H1 (cell line): Measurements from ENCODE around the gene ST14.

Experiments used
- ATF3 ChIP-seq: IDR thresholded peaks from 2 replicates; pipeline ENCODE4 v1.6.1; 2011; ENCODE audit warnings: low read depth, mild to moderate bottlenecking, low read length; ENCODE audit not compliant: insufficient read depth
- CTCF ChIP-seq, 3 experiments: IDR thresholded peaks; 1 replicate in 2 of 3; 2 replicates in 1 of 3; pipeline versions ENCODE4 v1.5.1 to v1.6.1; 2011; ENCODE audit warnings: low read length in 3 of 3, mild to moderate bottlenecking in 3 of 3, inconsistent platforms in 2 of 3, low read depth in 1 of 3, moderate library complexity in 1 of 3; ENCODE audit not compliant: insufficient read depth in 1 of 3; ENCODE audit errors: control extremely low read depth in 1 of 3
- EZH2 ChIP-seq: fragments of 200-600 bp; sonication (generic); IDR thresholded peaks from 2 replicates; pipeline ENCODE4 v1.7.1; 2012; ENCODE audit warnings: low read depth, mild to moderate bottlenecking, moderate library complexity, low read length, inconsistent platforms; ENCODE audit not compliant: severe bottlenecking
- GTF2F1 ChIP-seq: IDR thresholded peaks from 2 replicates; pipeline ENCODE4 v1.6.1; 2012; ENCODE audit warnings: low read depth, low read length, improper control_type of control experiment, borderline replicate concordance
- JUN ChIP-seq: IDR thresholded peaks from 2 replicates; pipeline ENCODE4 v1.6.1; 2011; ENCODE audit warnings: low read depth, mild to moderate bottlenecking, improper control_type of control experiment, low read length
- POLR2AphosphoS5 ChIP-seq: IDR thresholded peaks from 2 replicates; pipeline ENCODE4 v1.6.1; 2011; ENCODE audit warnings: low read depth, low read length
- RFX5 ChIP-seq: IDR thresholded peaks from 2 replicates; pipeline ENCODE4 v1.6.1; 2011; ENCODE audit warnings: low read depth, low read length, improper control_type of control experiment, borderline replicate concordance
- TEAD4 ChIP-seq: IDR thresholded peaks from 2 replicates; pipeline ENCODE4 v1.6.1; 2012; ENCODE audit warnings: low read depth, low read length, inconsistent platforms, mixed read lengths
- YY1 ChIP-seq: IDR thresholded peaks from 2 replicates; pipeline ENCODE4 v1.6.1; 2011; ENCODE audit warnings: low read depth, mild to moderate bottlenecking, low read length

DNA sequence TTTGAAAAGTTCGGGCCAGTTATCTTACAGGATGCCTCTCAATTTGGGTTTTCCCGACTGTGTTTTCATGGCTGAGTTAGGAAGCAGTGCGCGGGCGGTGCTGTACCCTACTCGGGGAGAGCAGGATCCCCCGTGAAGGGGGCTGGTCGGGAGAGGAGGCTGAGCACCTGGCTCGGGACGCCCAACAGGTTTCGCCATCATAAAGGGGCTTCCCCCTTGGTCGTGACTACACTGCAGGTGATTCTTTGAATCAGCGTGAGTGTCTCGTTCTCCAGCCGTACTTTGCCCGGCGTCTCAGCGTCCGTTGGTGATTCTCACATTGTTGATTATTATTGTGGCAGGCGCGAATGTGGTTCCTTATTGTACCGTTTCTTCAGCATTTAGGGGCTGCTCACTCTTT, 46.6 kb downstream of the ST14 start:
- TF ChIP-seq POLR2AphosphoS5 (no peak), RFX5 (no peak), JUN (no peak), YY1 (no peak), TEAD4 (no peak), GTF2F1 (no peak), ATF3 (no peak), EZH2 (no peak), CTCF (IDR thresholded peaks at IDR 0.05; ENCODE audit: control extremely low read depth in 1 of 3, insufficient read depth in 1 of 3, low read depth in 1 of 3, low read length in 3 of 3) (no peak)
